ENCODE data around the gene SLC38A7. TPM values are rescaled to one million over a fixed set of nuclear protein-coding genes. Genes with fewer than 3 reads are reported as not detected.

SLC38A7 gene
- total and polyA plus RNA-seq, 2 donors (not counting 3 experiments of a cell fraction or from before 2014, with no cell fraction given) = 33.2 to 44.4 TPM

GRCh38 chr16:58640949-58641348, 43.6 kb downstream of the SLC38A7 start:
- no peaks in the 10 kb centered on the region for H3K9me3 ChIP-seq (replicated peaks; ENCODE audit: control insufficient read depth, insufficient read depth, low read length)
- H3K4me1 ChIP-seq (ENCODE audit: control insufficient read depth, extremely low read depth, insufficient read depth, low read length) = no peaks in the 10 kb centered on the region
- peaks cover 0 to 3% of the 10 kb centered on the region in 2 experiments for H3K27me3 ChIP-seq (ENCODE audit: control insufficient read depth in 2 of 2, insufficient read depth in 2 of 2, low read length in 2 of 2)
- no peaks in the 10 kb centered on the region for H3K36me3 ChIP-seq (ENCODE audit: control insufficient read depth in 2 of 2, extremely low read depth in 1 of 2, insufficient read depth in 2 of 2, low read length in 2 of 2)
- H3K9me1 ChIP-seq (replicated peaks; ENCODE audit: control insufficient read depth, extremely low read depth, insufficient read depth, low read length) = no peaks in the 10 kb centered on the region
- H3K4me3 ChIP-seq (replicated peaks in 1 of 3; ENCODE audit: insufficient read depth in 1 of 3, low read depth in 1 of 3, low read length in 3 of 3) = no peak overlapping the region
- TF ChIP-seq GATA2 (IDR thresholded peaks at IDR 0.05; ENCODE audit: insufficient read depth, insufficient read length, low read depth, low read length) (no peak), POLR2AphosphoS5 (IDR thresholded peaks at IDR 0.05; ENCODE audit: insufficient read depth, low read depth, low read length) (no peak), MAX (IDR thresholded peaks at IDR 0.05; ENCODE audit: insufficient read depth, insufficient read length) (no peak), FOS (IDR thresholded peaks at IDR 0.05; ENCODE audit: borderline replicate concordance, insufficient read depth, low read length) (no peak), EZH2 (IDR thresholded peaks at IDR 0.05; ENCODE audit: borderline replicate concordance, low read depth, low read length, severe bottlenecking) (no peak), MYC (IDR thresholded peaks at IDR 0.05; ENCODE audit: low read depth, low read length) (no peak), JUN (IDR thresholded peaks at IDR 0.05; ENCODE audit: borderline replicate concordance, insufficient read depth, insufficient read length, low read depth) (no peak), CTCF (IDR thresholded peaks at IDR 0.05; ENCODE audit: extremely low read depth in 1 of 2, insufficient read depth in 1 of 2, low read depth in 1 of 2, low read length in 2 of 2) (no peak), POLR2A (IDR thresholded peaks at IDR 0.05; ENCODE audit: low read depth, low read length) (no peak)
- CTCF ChIA-PET = interaction anchor here (0.6 kb wide), 1 partner anchor 126 kb away, joined by 3 read pairs; no protein-coding TSS in a partner anchor
- POLR2A ChIA-PET = no interaction called here
- dilution Hi-C loops (cut with MboI; ENCODE audit: extremely low pct_ligation_motif_present, low sequenced_read_pairs) (no loop called here), intact Hi-C loops (cut with micrococcal nuclease) (no loop called here)
- no peaks in the 10 kb centered on the region for H4K20me1 ChIP-seq (replicated peaks; ENCODE audit: control insufficient read depth, extremely low read depth, insufficient read depth, low read length)
- no peak overlapping the region for H3K9ac ChIP-seq (replicated peaks; ENCODE audit: extremely low read depth, insufficient read depth, low read length)
- FAIRE-seq = no peak
- no peaks in the 10 kb centered on the region for H3K79me2 ChIP-seq (ENCODE audit: control insufficient read depth, insufficient read depth, low read length)
- no peak for DNase-seq (ENCODE audit: low read depth, low spot score)
- no peak overlapping the region for H3K27ac ChIP-seq (ENCODE audit: insufficient read depth, low read depth, low read length)
- no TSS peak for BruUV-seq (replicated peaks)
- no peak overlapping the region for H3K4me2 ChIP-seq (ENCODE audit: insufficient read depth, low read length)
- no peak overlapping the region for H2AFZ ChIP-seq (ENCODE audit: low read depth, low read length)

Measured in endothelial cell of umbilical vein (primary cell).